ENCODE results near the gene NBPF26.
"Not testable (repeated sequence)": the region's sequence is repeated elsewhere in the genome, so short reads cannot be mapped to it uniquely, and the experiment has no call there.

DNA sequence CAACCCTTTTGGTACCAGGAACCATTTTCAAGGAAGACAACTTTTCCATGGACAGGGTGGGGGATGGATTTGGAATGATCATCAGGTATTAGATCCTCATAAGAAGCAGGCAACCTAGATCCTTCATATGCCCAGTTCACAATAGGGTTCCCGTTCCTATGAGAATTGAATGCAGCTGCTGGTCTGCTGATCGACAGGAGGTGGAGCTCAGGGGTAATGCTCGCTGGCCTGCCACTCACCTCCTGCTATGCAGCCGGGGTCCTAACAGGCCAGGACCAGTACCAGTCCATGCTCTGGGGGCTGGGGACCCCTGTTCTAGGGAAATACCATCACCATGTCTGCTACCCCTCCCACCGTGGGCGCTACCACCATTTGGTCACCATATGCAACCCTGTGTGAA, 36.5 kb upstream of the NBPF26 start:
- not testable (repeated sequence) for TF ChIP-seq EZH2 (IDR thresholded peaks at IDR 0.05); POLR2AphosphoS5 (IDR thresholded peaks at IDR 0.05; ENCODE audit: borderline replicate concordance, low read depth, low read length); FOXP2 (optimal IDR thresholded peaks at IDR 0.05; ENCODE audit: control extremely low read depth, extremely low read length, insufficient read depth)
